ENCODE measurements around the gene PRKAR1B.

PRKAR1B gene

DNA sequence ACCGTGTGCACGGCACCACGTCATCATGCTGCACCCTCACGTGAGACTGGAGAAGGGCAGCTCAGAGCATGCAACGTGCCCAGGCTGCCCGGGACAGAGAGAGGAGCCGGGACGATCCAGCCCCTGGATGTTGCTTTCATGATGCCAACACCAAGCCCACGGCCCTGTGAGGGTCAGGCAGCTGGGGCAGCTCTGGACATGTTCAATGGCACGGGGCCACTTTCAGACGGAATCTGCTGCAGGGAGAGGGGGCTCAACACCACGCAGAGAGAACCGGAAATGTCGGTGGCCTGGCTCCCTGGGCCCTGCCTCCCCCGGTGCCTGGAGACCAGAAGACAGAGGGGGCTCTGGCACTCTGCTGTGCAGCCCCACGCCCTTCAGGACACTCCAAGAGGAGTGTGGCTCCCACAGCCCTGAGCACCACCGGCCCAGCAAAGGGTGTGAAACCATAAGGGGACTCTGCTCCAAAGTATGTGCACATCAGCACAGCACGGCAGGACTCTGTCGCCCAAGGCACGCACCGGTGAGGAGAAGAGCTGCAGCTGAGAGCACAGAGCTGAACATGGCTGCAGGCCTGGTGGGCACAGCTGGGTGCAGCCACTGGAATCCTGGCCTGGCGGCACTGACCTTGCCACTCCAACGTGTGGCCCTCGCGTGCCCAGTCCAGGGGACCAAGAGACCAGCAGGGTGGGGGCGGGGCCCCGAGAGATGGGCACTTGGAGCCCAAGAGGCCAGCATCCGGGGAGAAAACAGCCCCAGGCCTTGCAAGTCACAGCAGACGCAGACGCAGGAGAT is 137.1 kb downstream of the PRKAR1B start:
- DNase-seq (ENCODE audit: low read depth in 3 of 3) = no peak

DNA sequence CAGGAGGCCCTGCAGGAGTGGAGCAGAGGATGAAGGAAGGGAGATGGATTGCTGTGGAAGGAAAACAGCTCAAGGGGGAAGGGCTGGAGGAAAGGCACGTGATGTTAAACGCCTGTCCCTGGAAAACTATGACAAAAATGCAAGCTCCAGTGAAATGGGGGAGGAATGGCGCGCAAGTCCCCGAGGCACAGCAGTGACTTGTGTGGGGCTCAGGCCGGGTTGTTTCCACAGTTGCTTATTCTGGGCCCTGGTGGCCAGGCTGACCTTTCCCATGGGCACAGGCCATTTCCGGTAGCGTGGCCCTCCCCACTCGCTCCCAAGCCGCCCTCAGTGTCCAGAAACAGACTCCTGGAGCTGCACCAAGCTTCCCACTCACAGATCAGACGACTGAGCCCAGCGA is 139.3 kb downstream of the PRKAR1B start:
- DNase-seq (ENCODE audit: low read depth in 3 of 3) = no peak

DNA sequence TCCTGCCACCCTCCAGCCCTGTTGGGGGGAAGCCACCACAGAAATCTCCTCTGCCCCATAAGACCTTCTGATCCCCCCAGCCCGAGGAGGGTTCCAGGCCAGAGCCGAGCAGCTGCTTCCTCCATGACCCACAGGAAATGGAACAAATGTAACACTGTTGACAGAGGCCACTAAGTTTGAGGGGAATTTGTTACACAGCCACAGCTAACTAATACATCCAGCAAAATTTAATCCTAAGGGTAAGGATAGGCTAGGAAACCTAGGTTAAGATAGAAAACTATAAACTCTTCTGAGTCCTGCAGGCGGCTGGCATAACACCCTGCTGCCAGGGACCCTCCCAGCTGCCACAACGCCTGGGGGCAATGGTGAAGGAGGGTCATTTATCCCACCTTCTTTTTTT is 140.6 kb downstream of the PRKAR1B start:
- no peak for DNase-seq (ENCODE audit: low read depth in 3 of 3)

DNA sequence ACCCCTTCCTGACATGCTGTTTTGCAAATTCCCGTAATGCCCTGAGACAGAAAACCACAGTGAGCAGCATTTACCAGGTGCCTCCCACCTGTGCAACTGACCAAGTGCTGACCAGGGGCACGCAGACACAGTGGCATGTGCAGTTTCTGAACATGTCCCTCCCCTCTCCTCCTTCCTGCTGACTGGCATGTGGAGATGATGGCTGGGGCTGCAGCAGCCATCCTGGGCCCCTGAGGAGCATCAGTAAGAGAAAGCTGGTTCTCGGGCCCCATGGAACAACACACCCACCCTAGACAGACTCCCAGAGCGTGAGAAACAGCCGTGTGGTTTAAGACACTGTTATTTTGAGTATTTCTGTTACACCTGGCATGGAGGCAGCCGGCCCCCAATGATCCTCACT is 141.2 kb downstream of the PRKAR1B start:
- no peak for DNase-seq (ENCODE audit: low read depth in 3 of 3)

DNA sequence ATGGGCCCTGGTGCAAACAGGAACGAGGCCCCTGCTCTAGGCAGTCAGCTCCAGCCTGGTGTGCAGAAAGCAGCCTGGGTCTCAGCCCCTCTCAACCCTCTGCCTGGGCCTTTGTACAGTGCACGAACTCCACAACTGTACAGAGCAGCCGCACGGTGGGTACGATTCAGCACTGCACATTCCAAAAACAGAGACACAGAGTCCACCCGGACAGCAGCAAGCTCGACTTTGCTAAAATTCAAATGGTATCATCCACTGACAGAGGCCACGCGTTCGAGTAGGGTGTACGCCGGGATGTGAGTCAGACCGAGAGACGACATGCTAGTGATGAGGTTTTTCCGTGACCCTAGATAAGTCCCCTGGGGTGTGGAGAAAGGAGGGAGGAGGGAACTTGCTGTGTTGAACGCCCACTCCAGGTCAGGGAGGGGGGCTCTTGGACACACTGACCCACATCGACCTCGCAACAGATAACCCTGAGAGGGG is 141.8 kb downstream of the PRKAR1B start:
- peak; percentile 31 to 61 (median 48) for DNase-seq (ENCODE audit: low read depth in 3 of 3)

DNA sequence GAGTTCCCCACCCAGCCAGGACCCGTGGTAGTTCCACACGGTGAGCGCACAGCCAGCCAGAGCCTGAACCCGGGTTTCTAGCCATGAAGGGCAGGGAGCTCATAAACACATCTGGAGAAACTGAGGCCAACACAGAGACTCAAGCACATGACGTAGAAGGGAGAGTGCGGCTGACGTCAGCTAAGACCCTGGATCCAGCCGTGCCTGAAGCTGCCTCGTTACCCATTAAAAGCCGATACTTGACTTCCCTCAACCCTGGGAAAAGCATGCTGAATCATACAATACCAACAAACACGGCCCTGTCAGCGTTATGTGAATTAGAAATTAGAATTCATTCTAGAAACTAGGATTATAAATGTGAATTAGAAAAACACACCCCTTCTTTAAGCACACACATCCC is 142.3 kb downstream of the PRKAR1B start:
- no peak for DNase-seq (ENCODE audit: low read depth in 3 of 3)

DNA sequence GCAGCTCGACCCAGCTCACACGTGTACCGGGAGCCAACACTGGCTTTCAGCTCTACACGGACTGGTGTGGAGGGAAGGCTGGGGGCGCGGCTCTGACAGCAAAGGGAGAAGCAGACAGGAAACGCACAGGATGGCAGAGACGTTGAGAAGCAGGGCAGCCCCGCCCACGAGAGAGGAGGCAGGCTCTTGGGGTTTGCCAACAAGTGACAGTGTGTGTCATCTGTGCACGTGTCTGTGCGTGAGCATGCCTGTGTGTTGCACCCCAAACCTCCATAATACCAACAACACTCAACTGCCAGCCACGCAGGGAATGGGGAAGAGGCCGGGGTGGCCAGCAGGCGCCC is 143.0 kb downstream of the PRKAR1B start:
- DNase-seq (ENCODE audit: low read depth in 3 of 3) = peak; percentile 69 to 89 (median 81)

DNA sequence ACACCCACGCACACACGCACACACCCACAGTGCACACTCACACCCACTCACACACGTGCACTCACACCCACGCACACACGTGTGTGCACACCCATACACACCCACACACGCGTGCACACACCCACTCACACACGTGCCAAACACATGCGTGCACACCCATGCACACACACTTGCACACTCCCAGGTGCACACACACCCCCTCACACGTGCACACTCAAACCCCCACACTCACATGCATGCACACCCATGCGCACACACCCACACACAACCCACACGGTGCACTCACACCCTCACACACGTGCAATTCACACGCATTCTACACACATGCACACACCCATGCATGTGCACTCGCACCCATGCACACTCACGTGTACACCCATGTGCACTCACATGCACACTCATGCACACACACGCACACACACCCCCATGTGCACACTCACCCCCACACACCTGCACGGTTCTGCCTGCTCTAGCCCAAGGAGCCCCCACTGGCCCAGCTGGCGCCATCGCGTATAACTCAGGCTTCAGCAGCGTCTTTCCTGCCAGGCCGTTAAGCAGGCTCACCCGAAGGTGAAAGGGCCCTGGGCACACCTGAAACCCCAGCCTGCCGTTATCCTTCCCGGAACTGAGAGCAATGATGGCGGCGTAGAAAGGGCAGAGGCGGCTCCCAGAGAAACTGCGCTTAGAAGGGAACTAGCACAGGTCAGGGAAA is 143.5 kb downstream of the PRKAR1B start:
- no peak for DNase-seq (ENCODE audit: low read depth in 3 of 3)

DNA sequence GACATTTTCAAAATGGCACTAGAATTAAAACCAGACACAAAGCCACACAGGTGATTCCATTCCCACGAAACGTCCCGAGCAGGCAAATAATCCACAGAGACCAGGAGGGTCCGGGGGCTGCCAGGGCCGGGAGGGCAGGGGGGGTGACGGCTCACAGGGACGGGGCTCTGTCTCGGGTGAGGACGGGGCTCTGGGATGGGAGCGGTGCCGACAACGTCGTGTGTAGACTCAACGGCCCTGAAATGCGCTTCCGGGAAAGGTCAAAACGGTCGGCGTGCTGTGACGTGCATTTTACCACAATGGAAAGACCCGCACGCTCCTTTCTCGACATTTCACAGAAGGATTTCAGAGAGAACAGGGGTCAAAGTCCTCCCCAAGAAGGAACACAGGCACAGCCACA is 144.2 kb downstream of the PRKAR1B start:
- DNase-seq (ENCODE audit: low read depth in 3 of 3) = no peak

DNA sequence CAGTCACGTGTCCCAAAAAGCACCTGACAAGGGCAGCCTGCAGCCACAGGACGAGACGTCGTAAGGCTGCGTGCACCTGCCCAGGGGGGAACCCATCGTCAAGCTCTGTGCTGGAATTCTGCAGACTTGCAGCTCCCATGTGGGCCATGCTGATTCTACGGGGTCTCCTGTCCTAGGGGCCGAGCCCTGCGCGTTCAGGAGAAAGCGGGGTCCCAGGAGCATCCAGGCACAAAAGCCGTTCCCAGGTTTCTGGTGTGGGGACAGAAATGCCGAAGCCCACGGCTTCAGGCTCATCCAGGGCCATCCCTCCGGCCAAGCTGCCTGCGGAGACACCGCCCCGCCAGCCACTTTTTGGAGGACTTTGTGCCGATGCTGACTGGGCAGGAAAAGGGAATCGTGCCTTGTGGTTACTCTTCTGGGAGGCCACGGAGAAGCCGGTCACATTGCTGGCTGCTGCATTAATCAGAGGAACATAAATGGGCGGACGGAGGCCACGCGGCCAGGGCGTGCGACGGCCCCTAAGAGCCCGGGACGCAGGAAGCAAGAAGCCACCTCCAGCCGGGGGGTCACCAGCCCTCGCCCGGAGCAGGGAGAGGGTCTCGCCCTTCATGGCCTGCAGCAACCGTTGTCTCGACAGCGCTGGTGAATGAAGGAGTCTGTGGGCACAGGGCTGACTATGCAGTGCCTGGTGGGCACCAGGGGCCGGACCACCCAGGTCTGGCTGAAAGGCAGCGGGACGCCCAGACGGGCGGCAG is 144.8 kb downstream of the PRKAR1B start:
- no peak for DNase-seq (ENCODE audit: low read depth in 3 of 3)

DNA sequence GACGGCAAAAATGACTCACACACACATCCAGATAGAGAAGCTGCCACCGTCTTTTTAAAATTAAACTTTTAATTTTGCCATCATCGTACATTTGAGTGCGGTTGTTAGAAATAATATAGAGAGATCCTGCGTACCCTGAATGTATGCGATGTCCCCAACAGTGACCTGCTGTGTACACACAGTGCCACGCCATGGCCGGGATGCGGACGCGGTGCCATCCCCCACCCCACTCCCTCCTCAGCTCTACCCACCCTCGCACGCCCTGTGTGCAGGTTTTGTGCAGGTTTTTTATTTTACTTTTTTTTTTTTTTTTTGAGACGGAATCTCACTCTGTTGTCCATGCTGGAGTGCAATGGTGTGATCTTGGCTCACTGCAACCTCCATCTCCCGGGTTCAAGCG is 148.7 kb downstream of the PRKAR1B start:
- no peak for DNase-seq (ENCODE audit: low read depth in 3 of 3)

DNA sequence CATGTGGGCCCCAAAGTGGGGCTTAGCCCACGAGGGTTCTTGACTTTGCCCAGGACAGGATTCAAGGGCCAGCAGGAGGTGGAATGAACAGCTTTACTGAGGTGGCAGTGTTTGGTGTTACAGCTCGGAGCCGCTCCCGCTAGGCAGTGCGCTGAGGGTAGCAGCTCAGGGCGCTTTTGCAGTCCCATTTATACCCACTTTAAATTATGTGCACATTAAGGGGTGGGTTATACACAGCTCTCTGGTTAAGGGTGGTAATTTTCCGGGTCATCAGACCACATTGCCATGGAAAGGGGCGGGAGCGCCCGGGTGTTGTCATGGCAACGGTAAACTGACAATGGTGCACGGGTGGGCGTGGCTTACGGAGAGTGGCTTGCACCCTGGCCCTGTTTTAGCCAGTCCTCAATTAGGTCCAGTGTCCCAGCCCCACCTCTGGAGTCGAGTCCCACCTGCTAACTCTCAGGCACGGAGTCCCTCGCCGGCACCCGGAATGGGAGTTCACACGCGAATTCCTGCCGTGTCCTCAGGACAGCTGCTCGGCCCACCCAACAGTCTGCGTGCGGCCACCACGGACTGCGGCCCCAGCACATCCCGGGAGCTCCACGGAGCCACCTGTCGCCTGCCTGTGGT is 149.2 kb downstream of the PRKAR1B start:
- no peak for DNase-seq (ENCODE audit: low read depth in 3 of 3)

DNA sequence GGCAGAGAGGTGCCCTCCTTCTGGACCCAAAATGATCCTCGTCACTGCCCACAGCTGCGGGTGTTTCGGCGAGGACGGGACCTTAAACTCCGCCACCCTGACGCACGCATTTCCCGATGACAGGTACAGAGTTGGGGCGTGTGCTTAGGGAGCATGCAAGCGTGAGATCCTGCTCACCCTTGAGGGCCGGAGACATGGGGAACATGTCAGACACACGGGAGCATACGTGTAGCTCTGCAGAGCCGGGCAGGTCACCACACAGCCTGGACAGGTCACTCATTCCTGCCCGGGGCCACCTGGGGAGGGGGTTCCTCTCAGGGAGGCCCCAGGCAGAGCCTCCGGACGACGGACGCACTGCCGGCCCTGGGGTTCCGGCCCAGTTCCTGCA is 149.8 kb downstream of the PRKAR1B start:
- no peak for DNase-seq (ENCODE audit: low read depth in 3 of 3)

DNA sequence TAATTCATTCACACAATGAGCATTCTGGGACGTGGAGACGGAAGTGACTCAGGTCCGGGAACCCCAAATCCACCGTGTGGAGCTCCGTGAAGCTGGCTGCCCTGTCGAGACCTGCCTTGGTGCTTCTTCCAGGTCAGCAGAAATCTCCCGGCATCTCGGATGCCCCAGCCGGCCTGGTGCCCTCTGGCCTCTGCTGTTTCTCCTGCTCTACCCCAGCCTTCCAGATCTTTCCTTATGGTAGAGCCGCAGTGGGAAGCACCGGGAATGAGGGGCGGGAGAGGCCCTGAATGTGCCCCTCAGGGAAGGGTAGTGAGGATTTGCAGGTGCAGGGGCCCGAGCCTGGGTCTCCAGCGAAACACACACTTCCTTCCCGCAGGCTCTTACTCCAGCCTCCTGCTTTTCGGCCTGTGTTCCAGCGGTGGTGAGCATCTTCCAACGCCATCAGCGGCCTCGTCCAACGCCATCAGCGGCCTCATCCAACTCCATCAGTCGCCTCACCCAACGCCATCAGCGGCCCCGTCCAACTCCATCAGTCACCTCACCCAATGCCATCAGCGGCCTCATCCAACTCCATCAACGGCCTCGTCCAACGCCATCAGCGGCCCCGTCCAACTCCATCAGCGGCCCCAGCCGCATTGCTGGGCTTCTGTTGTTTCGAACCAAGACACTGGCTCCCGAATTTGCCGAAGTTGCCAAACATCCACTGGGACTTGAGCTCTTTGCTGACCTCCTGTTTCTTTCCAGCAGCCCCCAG is 150.4 kb downstream of the PRKAR1B start:
- DNase-seq (ENCODE audit: low read depth in 3 of 3) = no peak

DNA sequence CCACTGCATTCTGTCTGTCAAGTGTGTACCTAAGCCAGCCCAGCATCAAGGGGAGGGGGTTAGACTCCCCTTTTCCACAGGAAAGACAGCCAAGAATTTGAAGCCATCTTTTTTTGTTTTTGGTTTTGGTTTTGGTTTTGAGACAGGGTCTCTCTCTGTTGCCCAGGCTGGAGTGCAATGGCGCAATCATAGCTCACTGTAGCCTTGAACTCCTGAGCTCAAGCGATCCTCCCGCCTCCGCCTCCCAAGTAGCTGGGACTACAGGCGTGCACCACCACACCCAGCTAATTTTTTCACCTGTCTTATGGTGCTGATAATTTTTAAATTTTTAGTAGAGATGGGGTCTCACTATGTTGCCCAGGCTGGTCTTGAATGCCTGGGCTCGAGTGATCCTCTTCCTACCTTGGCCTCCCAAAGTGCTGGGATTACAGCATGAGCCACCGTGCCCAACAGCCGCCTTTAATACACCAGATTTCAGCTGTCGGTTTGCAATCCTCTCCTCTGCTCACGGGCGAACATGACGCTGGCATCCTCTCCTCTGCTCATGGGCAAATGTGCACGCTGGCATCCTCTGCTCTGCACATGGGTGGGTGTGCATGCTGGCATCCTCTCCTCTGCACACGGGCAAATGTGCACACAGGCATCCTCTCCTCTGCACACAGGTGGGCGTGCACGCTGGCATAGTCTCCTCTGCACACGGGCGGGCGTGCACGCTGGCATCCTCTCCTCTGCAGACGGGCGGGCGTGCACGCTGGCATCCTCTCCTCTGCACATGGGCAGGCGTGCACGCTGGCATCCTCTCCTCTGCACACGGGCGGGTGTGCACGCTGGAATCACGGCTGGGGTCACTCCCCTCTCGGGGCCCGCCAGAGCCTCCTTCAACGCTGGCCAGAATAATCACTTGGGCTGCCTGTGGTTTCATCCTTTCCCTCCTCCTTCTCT is 151.4 kb downstream of the PRKAR1B start:
- no peak for DNase-seq (ENCODE audit: low read depth in 3 of 3)

DNA sequence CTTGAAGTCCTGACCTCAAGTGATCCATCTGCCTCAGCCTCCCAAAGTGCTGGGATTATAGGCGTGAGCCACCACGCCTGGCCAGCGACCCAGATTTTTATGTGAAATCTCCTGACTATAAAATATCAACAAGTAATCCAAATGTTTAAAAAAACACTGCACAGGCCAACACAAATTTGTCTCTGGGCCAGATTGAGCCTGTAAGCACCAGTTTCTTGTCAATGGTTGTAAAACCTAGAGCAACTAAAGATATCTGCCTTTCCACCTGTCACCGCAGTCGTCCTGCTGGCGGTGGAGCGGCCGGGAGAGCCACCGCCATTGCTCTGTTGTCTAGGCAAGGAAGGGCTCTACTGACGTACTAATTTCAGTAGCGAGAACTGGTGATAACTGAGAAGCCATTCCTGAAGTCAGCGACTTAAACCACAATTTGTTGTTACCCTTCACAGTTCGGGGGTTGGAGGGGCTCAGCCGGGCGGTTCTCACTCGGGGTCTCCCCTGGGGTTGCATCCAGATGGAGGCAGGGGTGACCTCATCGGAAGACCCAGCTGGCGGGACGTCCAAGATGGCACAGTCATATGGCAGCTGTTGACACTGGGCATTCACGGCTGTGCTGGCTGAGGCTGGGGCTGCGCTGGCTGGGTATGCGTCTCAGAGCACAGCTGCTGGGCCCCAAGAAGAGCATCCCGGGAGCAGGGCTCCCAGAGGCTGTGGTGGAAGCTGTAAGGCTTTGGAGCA is 152.3 kb downstream of the PRKAR1B start:
- DNase-seq (ENCODE audit: low read depth in 3 of 3) = no peak

DNA sequence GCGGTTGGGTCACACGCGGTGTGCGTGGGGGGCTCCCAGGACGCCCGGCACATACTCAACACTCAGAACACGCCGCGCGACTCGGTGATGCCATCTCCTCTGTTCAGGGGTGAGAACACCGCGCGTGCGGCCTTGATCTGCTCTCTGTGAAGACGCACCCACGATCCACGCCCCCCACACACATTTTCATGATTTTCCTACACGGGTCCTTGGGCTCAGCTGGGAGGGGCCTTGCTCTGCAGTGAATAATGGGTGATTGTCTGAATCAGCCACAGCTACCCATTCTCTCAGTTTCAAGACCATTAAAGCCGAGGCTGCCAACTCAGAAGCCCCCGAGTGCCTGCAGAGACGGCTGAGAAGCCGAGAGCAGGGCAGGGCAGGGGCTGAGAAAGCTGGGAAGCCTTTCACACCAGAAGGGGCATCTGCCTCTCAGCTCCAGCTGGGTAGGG is 153.1 kb downstream of the PRKAR1B start:
- DNase-seq (ENCODE audit: low read depth in 3 of 3) = no peak

DNA sequence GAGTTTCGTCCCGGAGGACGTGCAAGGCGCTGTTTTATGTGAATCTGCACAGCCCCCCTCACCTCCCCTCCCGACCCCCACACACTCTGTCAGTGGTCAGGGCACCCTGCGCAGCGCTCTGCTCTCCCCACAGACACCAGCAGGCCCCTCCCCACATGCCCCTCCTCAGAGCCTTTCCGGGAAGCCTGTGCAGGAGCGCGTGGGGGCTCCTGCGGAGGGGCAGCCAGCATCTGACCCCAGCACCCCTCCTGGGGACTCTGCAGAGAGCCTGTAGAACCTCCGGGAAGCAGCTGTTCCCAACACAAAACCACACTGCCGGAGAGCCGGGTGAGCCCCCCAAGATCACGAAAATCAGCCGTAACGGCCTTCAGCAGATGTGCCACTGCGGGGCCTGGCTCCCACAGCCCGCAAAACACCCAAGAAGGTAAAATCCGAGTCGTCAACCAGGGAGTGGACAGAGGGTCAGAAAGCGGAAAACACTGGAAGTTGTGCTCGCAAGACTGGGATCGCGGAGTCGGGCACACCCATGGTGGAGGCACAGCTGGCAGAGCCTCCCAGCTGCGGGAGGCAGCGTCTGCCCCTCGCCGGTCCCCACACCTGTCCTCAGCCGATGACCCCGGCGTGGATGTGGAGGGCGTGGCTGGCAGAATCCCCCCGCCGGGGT is 153.7 kb downstream of the PRKAR1B start:
- no peak for DNase-seq (ENCODE audit: low read depth in 3 of 3)

Measured in stimulated activated CD4-positive, alpha-beta T cell treated with anti-CD3 and anti-CD28 coated beads, TNF-alpha, amount 100 ng/mL, for 4 hours (primary cell).